OCI-LY1 (cell line): Measurements from ENCODE around the gene EEF1A1.

Experiments
- CTCF ChIP-seq: fragments of 200-600 bp; sonication (generic), shearing (Covaris generic); IDR thresholded peaks from 2 replicates; pipeline ENCODE4 v1.5.1; 2017; ENCODE audit warnings: mild to moderate bottlenecking, antibody characterized with exemption, low read length, moderate library complexity, mixed read lengths
- EZH2 ChIP-seq: fragments of 200-600 bp; sonication (generic), shearing (Covaris generic); IDR thresholded peaks from 2 replicates; pipeline ENCODE4 v1.8.0; 2017; ENCODE audit warnings: borderline replicate concordance, mixed run types, mild to moderate bottlenecking, antibody characterized with exemption, low read length, moderate library complexity, mixed read lengths

DNA sequence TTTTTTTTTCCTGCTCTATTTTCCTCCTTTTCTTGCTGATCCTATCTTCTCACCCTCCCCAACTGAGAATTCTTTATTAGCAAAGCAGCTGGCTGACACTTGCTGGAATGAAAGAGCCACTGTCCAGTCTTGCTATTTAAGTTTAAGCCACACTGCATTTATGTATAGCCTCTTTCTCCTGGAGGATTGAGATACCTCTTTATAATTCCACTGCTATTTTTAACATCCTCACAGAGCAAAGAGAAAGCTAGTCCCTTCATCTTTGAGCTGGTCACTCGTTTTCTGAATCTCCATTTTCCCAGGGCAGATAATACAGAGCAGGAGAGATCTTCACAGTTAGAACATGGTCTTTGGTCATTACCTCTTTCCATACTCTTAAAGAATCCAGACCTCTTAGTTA is 36.0 kb upstream of the EEF1A1 start:
- TF ChIP-seq CTCF (no peak), EZH2 (no peak)
